ENCODE results near the gene SHROOM4.

SHROOM4 gene

DNA sequence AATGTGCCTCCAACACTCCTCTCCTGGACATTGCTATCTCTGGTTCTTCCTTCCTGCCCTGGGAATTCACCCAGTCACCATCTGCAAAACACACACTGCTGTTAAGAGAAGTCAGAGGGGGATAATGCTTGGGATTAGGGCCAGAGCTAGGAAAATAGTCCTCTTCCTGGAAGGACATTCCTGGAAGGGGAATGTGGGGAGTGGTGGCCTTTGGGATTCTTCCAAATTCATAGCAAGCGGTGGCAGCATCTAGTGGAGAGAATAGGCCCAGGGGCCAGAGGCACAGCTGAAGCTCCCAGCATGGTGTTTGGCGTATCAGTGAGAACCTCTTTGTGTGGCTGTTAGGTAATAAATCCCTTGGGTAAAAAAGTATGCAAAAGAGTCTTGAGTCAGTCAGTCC is 34.3 kb downstream of the SHROOM4 start:
- DNase-seq, result no peak

DNA sequence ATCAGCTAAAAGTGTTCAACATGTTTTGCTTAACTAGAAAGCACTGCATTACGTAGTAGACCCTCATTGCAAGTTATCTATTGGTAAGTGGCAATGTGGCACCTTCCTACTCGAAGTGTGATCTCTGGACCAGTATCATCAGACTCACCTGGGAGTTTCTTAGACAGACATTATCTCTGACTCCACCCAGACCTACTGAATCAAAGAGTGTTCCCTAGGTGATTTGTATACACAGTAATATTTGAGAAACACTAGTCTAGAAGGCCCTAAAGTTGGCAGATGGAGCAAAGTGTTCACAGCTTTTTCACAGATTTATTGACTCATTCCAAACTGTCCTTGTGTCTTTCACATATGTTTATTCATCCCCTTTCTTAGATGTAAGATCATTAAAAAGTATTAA is 35.7 kb downstream of the SHROOM4 start:
- no peak for DNase-seq

DNA sequence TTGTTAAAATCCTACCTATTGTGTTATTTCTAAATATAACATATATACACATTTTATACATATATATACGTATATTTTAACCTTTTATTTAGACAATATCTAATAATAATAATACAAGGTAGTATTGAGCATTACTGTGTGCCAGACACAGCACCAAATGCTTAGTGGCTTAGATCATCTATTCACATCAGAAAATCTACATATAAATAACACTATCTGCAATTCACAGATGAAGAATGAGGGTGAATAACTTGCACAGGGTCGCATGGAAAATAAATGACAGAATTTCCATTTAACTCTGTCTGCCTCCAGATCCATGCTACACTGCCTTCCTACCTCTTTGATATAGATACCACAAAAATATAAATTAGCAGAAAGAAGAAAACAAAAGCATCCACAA is 37.7 kb downstream of the SHROOM4 start:
- DNase-seq, result no peak

GRCh38 chrX:50771382-50771781 is 42.6 kb downstream of the SHROOM4 start:
- no peak for DNase-seq

DNA sequence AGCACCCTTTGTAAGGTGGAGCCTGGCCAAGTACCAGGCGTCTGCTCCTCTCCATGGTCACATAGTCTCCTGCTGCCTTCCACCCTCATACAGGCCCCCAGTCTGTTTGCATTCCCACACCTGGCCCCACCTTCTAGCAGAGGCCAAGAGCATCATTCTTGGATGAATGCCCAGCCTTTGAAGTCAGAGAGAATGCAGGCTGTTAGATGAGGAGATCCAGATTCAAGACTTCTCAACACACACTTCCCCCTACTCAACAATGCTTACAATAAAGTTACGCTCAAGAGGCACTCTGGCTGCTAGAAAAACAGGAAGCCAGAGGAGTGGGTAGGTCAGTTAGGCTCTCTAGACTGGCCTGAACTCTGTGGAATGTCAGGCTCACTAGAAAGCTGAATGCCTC is 43.3 kb downstream of the SHROOM4 start:
- no peak for DNase-seq

DNA sequence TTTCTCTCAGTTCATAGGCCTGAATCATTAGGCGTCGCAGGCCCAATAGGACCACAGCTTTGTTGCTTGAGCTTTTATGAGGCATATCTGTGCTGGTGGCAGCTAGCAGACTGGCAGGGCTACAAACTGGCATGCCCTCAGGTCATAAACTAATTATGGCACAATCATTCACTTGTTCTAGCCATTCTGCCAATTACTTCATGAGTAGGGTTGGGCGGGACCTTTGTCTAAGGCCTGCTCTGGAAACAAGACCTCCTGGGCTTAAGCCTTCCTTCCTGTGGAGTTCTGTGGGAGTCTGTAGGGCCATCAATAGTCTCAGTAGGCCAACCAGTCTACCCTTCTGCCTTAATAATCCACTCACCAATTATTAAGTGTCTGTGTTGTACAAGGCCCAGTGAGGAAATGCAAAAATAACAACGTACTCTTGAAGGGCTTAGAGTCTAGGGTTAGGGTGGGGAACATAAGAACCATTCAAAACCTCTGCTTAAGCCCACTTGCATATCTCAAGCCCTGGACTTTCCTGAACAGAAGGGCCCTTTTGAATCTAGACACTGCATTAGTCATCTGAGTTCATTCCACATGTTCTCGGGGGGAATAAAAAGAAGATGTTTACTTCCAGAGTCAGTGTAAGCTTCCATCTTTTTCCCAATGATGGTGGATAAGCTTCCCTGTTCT is 44.5 kb downstream of the SHROOM4 start:
- DNase-seq, result no peak

GRCh38 chrX:50768801-50769200 is 45.2 kb downstream of the SHROOM4 start:
- no peak for DNase-seq

- DNase-seq, result no peak
Observed at GRCh38 chrX:50765986-50766385, 48.0 kb downstream of the SHROOM4 start.

DNA sequence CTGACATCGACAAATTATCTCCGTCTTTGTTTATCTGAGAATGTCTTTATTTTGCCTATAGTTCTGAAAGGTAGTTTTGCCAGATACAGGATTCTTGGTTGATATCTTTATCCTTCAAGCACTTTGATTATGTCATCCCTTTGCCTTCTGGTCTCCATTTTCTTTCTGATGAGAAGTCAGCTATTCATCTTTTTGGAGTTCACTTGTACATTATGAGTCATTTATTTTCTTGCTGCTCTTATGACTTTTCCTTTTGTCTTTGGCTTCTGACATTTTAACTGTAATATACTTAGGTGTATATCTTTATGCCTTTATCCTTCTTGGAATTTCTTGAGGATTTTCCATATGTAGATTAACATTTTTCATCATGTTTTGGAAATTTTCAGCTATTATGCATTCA is 51.4 kb downstream of the SHROOM4 start:
- no peak for DNase-seq

DNA sequence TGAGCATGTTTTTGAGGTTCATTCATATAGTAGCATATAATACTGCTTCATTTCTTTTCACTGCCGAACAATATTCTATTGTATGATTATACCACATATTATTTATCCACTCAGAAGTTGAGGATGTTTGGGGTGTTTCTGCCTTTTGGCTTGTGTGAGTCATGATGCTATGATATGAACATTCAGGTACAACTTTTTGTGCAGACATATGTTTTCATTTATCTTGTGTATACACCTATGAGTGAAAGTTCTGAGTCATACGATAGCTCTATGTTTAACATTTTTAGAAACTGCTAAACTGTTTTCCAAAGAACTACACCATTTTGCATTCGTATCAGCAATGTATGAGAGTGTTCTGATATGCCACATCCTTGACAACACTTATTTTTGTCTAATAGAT is 57.7 kb downstream of the SHROOM4 start:
- no peak for DNase-seq

- DNase-seq, result no peak
Observed at GRCh38 chrX:50751091-50751490, 62.9 kb downstream of the SHROOM4 start.

DNA sequence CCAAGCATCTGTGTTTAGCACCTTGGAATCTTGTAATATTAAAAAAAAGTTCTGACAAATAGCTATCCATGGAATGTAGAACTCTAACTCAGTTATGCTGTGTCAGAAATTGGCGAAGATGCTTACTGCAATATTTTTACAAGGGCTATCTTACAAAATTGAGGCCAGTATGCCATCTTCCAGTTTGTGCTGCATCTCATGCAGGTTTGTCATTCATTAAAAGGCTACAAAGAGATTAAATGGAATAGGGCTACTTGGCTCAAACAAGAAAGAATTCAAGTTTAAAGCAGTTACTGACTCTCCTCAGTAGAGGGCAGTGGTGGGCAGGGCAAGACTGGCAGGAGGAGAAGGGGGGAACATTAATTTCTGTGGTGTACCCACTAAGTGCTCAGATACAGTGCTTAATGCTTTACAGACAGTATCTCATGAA is 66.5 kb downstream of the SHROOM4 start:
- DNase-seq, result no peak

DNA sequence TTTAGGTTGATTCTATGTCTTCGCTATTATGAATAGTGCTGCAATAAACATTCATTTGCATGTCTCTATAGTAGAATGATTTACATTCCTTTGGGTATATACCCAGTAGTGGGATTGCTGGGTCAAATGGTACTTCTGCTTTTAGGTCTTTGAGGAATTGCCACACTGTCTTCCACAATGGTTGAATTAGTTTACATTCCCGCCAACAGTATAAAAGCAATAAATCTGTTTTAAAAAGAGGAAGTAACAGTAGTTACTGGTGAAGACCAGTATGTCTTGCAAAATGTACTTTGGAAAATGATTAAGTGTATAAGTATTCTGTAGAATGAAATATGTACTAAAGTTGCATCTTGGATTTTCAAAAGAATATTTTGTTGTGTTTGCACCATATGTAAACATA is 77.3 kb downstream of the SHROOM4 start:
- no peak for DNase-seq

DNA sequence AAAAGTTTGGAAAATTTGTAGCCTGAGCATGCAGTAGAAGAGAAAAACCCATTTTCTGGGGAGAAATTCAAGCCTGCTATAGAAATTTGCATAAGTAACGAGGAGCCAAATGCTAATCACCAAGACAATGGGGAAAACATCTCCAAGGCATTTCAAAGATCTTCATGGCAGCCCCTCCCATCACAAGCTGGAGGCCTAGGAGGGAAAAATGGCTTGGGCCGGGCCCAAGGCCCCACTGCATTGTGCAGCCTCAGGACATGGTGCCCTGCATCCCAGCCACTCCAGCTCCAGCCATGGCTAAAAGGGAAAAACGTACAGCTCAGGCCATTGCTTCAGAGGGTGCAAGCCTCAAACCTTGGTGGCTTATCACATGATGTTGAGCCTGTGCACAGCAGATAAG is 87.7 kb downstream of the SHROOM4 start:
- no peak for DNase-seq

- no peak for DNase-seq
Observed at GRCh38 chrX:50725310-50725709, 88.7 kb downstream of the SHROOM4 start.

DNA sequence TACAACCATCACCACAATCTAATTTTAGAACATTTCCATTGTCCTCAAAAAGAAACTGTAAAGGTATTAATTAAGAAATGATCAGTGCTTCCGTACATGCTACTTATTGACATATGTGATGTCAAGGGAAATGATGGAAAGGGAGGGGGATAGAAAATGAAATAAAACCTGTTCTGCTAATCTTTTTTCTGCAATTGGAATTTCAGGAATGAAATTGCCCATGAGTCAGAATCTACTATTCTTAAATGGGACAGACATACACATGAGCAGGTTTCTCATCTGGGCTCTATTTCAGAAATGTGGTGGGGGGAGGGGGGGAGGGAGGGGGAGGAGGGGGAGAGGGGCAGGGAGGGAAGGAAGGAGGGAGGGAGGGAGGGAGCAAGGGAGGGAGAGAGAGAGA is 91.0 kb downstream of the SHROOM4 start:
- no peak for DNase-seq

DNA sequence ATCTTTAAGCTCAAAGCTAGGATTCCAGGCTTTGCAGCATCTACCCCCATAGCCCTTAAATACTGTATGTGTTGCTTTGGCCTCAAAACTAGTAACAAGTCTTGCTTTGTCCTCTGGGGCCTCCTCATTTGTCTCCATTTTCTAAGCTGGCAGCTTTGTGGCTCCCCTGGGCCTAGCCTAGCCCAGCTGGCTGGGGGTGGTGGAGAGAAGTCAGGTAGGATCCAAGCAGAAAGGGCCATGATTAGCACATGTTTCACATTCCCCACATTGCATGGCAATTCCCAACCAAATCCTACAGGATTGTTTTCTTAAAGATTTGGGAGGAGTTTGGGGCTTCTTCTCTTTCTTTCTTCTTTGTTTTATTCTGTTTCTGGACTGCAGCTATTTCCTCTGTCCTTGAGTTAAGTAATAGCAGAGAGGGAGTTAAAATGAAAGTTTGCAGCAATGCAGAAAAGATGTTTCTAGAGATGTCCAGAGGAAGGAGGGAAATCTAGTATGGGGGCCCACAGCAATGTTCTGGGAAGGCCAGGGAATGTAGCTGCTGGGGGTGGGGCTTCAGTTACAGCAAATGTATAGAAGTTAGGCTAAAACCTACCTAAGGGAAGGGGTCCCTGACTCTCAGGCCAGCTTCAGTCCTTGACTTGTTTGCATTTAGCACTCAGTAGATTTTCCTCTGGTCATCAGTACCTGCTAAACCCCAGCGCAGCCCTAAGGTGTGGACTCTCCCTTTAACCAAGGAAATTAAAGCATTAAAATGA is 92.1 kb downstream of the SHROOM4 start:
- no peak for DNase-seq

GRCh38 chrX:50719614-50720013 is 94.4 kb downstream of the SHROOM4 start:
- no peak for DNase-seq

- no peak for DNase-seq
Observed at GRCh38 chrX:50718776-50719175, 95.2 kb downstream of the SHROOM4 start.

DNA sequence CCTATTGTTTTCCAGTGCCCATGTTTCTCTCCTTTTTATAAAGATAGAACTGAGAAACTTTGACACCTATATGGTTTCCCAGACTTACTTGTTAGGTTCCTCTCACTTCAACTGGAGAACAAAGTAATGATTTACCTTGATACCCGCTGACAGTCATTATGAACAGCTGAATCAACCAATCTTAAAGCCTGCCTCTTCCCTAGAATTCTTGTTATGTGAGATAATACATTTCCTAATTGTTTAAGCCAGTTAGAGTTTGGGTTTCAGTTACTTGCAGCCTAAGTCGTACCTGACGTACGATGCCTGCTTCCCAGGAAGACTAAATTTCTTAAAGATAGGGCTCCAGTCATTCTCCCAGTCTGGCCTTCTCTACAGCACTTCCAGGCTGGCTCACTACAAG is 97.3 kb downstream of the SHROOM4 start:
- DNase-seq, result no peak

- no peak for DNase-seq
Observed at GRCh38 chrX:50712777-50713176, 101.2 kb downstream of the SHROOM4 start.

DNA sequence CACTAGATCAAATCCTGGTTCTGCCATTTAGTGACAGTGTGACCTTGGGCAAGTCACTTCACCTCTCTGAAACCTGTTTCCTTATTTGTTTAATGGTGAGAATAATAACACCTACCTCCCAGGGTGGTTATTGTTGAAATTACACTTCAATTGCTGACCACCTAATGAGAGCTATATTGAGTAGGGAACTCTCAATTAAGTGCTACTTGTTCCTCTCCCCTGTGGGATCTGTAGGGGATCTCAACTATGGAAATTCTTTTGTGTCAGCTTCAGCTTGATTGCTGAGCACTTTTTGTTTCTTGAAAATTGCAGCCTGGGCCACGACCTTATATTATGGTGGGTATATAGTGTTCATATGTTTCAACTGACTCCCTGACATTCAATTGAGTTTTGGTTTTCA is 102.1 kb downstream of the SHROOM4 start:
- no peak for DNase-seq

DNA sequence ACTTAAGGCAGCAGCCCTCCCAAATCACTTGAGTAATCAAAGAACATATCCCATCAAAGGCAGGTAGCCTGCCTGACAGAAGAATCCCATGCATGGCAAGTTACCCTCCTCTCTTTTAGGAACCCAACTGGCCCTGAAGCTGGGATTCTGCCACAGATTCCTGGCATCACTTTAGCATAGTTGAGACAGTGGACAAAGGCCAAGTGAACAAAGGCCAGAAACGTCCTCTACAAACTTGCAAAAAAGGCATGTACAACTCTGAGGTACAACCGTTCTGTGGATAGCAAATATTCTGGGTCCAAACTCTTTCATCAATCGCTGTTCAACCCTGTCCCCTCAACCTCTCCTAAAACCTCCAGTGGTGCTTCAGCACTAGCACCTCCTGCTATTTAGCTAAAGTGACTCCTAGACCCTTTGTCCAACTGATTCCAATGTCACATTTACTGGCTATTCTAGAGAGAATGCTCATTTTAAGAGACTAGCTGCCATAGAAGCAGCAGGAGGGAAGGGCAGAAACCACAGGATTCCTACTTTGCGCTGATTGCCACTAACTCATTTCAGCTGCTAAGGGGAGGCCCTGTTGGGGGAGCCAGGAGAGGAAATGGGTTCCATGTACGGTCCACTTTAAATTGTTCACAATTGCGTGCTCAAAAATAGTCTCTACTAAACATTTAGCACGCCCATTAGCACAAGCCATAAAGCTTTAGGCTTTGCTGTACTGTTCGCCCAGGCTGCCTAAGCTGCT is 105.9 kb downstream of the SHROOM4 start:
- DNase-seq, result no peak

- no peak for DNase-seq
Observed at GRCh38 chrX:50707405-50707804, 106.6 kb downstream of the SHROOM4 start.

All from activated CD4-positive, CD25-positive, alpha-beta regulatory T cell treated with anti-CD3 and anti-CD28 coated beads, Interleukin-2, amount 50 U/mL, for 72 hours (primary cell).